ENCODE data around the gene EEFSEC. TPM values are rescaled to one million over a fixed set of nuclear protein-coding genes. Genes with fewer than 3 reads are reported as not detected.

The EEFSEC gene
- total RNA-seq, 2 experiments from 2014 or later, result 17.7 to 25.3 TPM

DNA sequence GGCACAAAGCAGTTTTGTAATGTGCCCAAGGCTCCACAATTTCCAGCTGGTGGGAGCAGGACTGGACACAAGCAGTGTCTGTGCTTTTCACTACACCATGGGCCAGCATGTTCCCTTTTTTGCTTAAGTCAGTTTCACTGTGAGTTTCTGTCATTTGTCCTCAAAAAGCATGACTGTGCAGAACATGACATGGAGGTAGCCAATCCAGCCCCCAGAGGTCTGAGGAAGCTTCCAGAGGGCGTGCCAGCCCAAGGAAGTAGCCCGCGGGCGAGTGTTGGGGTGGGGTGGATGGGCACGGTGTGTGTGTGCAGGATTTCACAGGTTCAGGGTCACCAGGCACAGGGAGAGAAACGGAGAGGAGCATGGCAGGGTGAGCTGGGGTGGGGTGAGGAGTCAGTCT lies 8.0 kb upstream of the EEFSEC start:
- no TSS peak for BruUV-seq (replicated peaks)
- CTCF ChIA-PET (ENCODE audit: unreplicated experiment), result no interaction called here
- Histone ChIP-seq H3K4me3 (ENCODE audit: low read depth, low read length, poor library complexity, severe bottlenecking) (no peak overlapping the region), H2AFZ (ENCODE audit: low read length) (no peak overlapping the region), H3K27ac (ENCODE audit: low read depth, low read length, poor library complexity, severe bottlenecking) (no peak overlapping the region), H3K9me3 (ENCODE audit: low read length) (no peaks in the 10 kb centered on the region), H3K36me3 (ENCODE audit: insufficient read depth, low read length) (no peaks in the 10 kb centered on the region), H3K4me1 (ENCODE audit: insufficient read depth, low read length, poor library complexity, severe bottlenecking) (no peaks in the 10 kb centered on the region), H3K9me2 (ENCODE audit: insufficient read depth, low read length) (no peaks in the 10 kb centered on the region), H3K4me2 (ENCODE audit: low read length) (no peak overlapping the region), H4K20me1 (ENCODE audit: insufficient read depth, low read length) (no peaks in the 10 kb centered on the region), H3K79me2 (ENCODE audit: insufficient read depth, low read depth, low read length) (no peaks in the 10 kb centered on the region)
- POLR2A ChIA-PET, result interaction anchor here (0.6 to 1.8 kb wide), 2 partner anchors 9 to 39 kb away, joined by 5 to 8 read pairs; partner anchors contain the start of gene EEFSEC
- intact Hi-C loops (cut with micrococcal nuclease; ENCODE audit: unreplicated experiment), result no loop called here
- TF ChIP-seq, protein P1, sequence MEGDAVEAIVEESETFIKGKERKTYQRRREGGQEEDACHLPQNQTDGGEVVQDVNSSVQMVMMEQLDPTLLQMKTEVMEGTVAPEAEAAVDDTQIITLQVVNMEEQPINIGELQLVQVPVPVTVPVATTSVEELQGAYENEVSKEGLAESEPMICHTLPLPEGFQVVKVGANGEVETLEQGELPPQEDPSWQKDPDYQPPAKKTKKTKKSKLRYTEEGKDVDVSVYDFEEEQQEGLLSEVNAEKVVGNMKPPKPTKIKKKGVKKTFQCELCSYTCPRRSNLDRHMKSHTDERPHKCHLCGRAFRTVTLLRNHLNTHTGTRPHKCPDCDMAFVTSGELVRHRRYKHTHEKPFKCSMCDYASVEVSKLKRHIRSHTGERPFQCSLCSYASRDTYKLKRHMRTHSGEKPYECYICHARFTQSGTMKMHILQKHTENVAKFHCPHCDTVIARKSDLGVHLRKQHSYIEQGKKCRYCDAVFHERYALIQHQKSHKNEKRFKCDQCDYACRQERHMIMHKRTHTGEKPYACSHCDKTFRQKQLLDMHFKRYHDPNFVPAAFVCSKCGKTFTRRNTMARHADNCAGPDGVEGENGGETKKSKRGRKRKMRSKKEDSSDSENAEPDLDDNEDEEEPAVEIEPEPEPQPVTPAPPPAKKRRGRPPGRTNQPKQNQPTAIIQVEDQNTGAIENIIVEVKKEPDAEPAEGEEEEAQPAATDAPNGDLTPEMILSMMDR (conservative IDR thresholded peaks at IDR 0.05; ENCODE audit: low read length), result no peak
- TF ChIP-seq EZH2phosphoT487 (IDR thresholded peaks at IDR 0.05; ENCODE audit: borderline replicate concordance, low read depth, low read length), result no peak
- no peak for DNase-seq (ENCODE audit: low spot score)

DNA sequence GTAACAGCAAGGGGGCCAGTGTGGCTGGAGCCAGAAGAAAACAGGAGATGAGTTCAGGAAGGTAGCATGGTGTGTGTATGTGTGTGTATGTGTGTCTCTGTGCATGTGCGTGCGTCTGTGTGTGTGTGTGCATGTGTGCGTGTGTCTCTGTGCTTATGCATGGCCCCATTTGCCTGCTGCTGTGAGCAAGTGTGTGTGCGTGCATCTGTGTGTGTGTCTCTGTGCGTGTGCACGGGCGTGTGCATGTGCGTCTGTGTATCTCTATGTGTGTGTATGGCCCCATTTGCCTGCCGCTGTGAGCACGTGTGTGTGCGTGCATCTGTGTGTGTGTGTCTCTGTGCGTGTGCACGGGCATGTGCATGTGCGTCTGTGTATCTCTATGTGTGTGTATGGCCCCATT lies 7.1 kb upstream of the EEFSEC start:
- H2AFZ ChIP-seq (ENCODE audit: low read length), result no peak overlapping the region
- H3K4me3 ChIP-seq (ENCODE audit: low read depth, low read length, poor library complexity, severe bottlenecking), result no peak overlapping the region
- no peak overlapping the region for H3K4me2 ChIP-seq (ENCODE audit: low read length)
- no peaks in the 10 kb centered on the region for H4K20me1 ChIP-seq (ENCODE audit: insufficient read depth, low read length)
- no peaks in the 10 kb centered on the region for H3K36me3 ChIP-seq (ENCODE audit: insufficient read depth, low read length)
- no peak for TF ChIP-seq EZH2phosphoT487 (IDR thresholded peaks at IDR 0.05; ENCODE audit: borderline replicate concordance, low read depth, low read length)
- TF ChIP-seq, protein P1 (conservative IDR thresholded peaks at IDR 0.05; ENCODE audit: low read length), result no peak
- ChIA-PET CTCF (ENCODE audit: unreplicated experiment) (no interaction called here), POLR2A (no interaction called here)
- no peaks in the 10 kb centered on the region for H3K79me2 ChIP-seq (ENCODE audit: insufficient read depth, low read depth, low read length)
- no peak for DNase-seq (ENCODE audit: low spot score)
- intact Hi-C loops (cut with micrococcal nuclease; ENCODE audit: unreplicated experiment), result no loop called here
- no peaks in the 10 kb centered on the region for H3K9me3 ChIP-seq (ENCODE audit: low read length)
- H3K27ac ChIP-seq (ENCODE audit: low read depth, low read length, poor library complexity, severe bottlenecking), result no peak overlapping the region
- H3K4me1 ChIP-seq (ENCODE audit: insufficient read depth, low read length, poor library complexity, severe bottlenecking), result no peaks in the 10 kb centered on the region
- H3K9me2 ChIP-seq (ENCODE audit: insufficient read depth, low read length), result no peaks in the 10 kb centered on the region
- no TSS peak for BruUV-seq (replicated peaks)

DNA sequence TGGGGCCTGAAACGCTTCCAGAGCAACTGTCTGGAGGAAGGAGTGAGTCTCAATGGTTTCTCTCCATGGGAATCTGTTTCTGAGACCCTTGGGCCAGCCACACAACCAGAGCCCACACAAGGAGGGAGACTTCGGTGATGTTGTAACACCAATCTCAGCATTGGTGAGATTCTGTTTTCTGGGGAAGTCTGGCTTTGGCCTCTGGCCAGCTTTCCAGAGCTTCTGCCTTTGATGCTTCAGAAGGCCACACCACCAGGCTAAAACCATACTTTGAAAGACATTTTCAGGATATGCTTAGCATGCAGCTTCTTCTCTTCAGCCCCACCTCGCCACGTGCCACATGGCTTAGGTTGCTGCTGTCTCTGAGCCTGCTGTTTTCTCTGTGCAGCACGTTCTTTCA lies 3.6 kb upstream of the EEFSEC start:
- H3K4me3 ChIP-seq (ENCODE audit: low read depth, low read length, poor library complexity, severe bottlenecking), result no peak overlapping the region
- H3K9me2 ChIP-seq (ENCODE audit: insufficient read depth, low read length), result no peaks in the 10 kb centered on the region
- no peaks in the 10 kb centered on the region for H3K9me3 ChIP-seq (ENCODE audit: low read length)
- peaks cover 9% of the 10 kb centered on the region for H3K79me2 ChIP-seq (ENCODE audit: insufficient read depth, low read depth, low read length)
- H3K4me1 ChIP-seq (ENCODE audit: insufficient read depth, low read length, poor library complexity, severe bottlenecking), result peaks cover 6% of the 10 kb centered on the region
- TF ChIP-seq, protein P1 (conservative IDR thresholded peaks at IDR 0.05; ENCODE audit: low read length), result no peak
- no peak for TF ChIP-seq EZH2phosphoT487 (IDR thresholded peaks at IDR 0.05; ENCODE audit: borderline replicate concordance, low read depth, low read length)
- no peak overlapping the region for H3K27ac ChIP-seq (ENCODE audit: low read depth, low read length, poor library complexity, severe bottlenecking)
- BruUV-seq (replicated peaks), result no TSS peak
- intact Hi-C loops (cut with micrococcal nuclease; ENCODE audit: unreplicated experiment), result no loop called here
- POLR2A ChIA-PET, result interaction anchor here (0.6 kb wide), 1 partner anchor 29 kb away, joined by 3 read pairs; no protein-coding TSS in a partner anchor
- no peaks in the 10 kb centered on the region for H4K20me1 ChIP-seq (ENCODE audit: insufficient read depth, low read length)
- DNase-seq (ENCODE audit: low spot score), result no peak
- no peak overlapping the region for H2AFZ ChIP-seq (ENCODE audit: low read length)
- no peak overlapping the region for H3K4me2 ChIP-seq (ENCODE audit: low read length)
- no peaks in the 10 kb centered on the region for H3K36me3 ChIP-seq (ENCODE audit: insufficient read depth, low read length)
- CTCF ChIA-PET (ENCODE audit: unreplicated experiment), result no interaction called here

Measured in OCI-LY7 (cell line).